Measurements from ENCODE around the gene FCRLB. TPM values are rescaled to one million over a fixed set of nuclear protein-coding genes. Genes with fewer than 3 reads are reported as not detected.
"Not testable (repeated sequence)": the region's sequence is repeated elsewhere in the genome, so short reads cannot be mapped to it uniquely, and the experiment has no call there.

The FCRLB gene
- total and polyA plus RNA-seq, 2 donors (not counting 3 experiments of a cell fraction or from before 2014, with no cell fraction given), result 0.62 TPM

- H3K4me2 ChIP-seq (ENCODE audit: insufficient read depth, low read length); H3K4me1 ChIP-seq (ENCODE audit: control insufficient read depth, extremely low read depth, insufficient read depth, low read length); dilution Hi-C loops (cut with MboI; ENCODE audit: extremely low pct_ligation_motif_present, low sequenced_read_pairs); POLR2A ChIA-PET; H3K27ac ChIP-seq (ENCODE audit: insufficient read depth, low read depth, low read length); BruUV-seq (replicated peaks); H2AFZ ChIP-seq (ENCODE audit: low read depth, low read length); CTCF ChIA-PET; H4K20me1 ChIP-seq (replicated peaks; ENCODE audit: control insufficient read depth, extremely low read depth, insufficient read depth, low read length); H3K9me1 ChIP-seq (replicated peaks; ENCODE audit: control insufficient read depth, extremely low read depth, insufficient read depth, low read length); FAIRE-seq; DNase-seq (ENCODE audit: low read depth, low spot score); intact Hi-C loops (cut with micrococcal nuclease); H3K36me3 ChIP-seq (ENCODE audit: control insufficient read depth in 2 of 2, extremely low read depth in 1 of 2, insufficient read depth in 2 of 2, low read length in 2 of 2); H3K27me3 ChIP-seq (ENCODE audit: control insufficient read depth in 2 of 2, insufficient read depth in 2 of 2, low read length in 2 of 2); H3K79me2 ChIP-seq (ENCODE audit: control insufficient read depth, insufficient read depth, low read length); H3K9ac ChIP-seq (replicated peaks; ENCODE audit: extremely low read depth, insufficient read depth, low read length); H3K4me3 ChIP-seq (replicated peaks in 1 of 3; ENCODE audit: insufficient read depth in 1 of 3, low read depth in 1 of 3, low read length in 3 of 3); H3K9me3 ChIP-seq (replicated peaks; ENCODE audit: control insufficient read depth, insufficient read depth, low read length): not testable (repeated sequence)
Measured at GRCh38 chr1:161674908-161675307, 46.4 kb upstream of the FCRLB start.

- H3K9me3 ChIP-seq (replicated peaks; ENCODE audit: control insufficient read depth, insufficient read depth, low read length), result no peaks in the 10 kb centered on the region
- TF ChIP-seq EZH2 (IDR thresholded peaks at IDR 0.05; ENCODE audit: borderline replicate concordance, low read depth, low read length, severe bottlenecking) (no peak), MAX (IDR thresholded peaks at IDR 0.05; ENCODE audit: insufficient read depth, insufficient read length) (no peak)
- H3K4me3 ChIP-seq (replicated peaks in 1 of 3; ENCODE audit: insufficient read depth in 1 of 3, low read depth in 1 of 3, low read length in 3 of 3), result no peak overlapping the region
- no peak overlapping the region for H3K27ac ChIP-seq (ENCODE audit: insufficient read depth, low read depth, low read length)
- no peaks in the 10 kb centered on the region for H3K36me3 ChIP-seq (ENCODE audit: control insufficient read depth in 2 of 2, extremely low read depth in 1 of 2, insufficient read depth in 2 of 2, low read length in 2 of 2)
- H3K4me2 ChIP-seq (ENCODE audit: insufficient read depth, low read length), result no peak overlapping the region
- no peak for DNase-seq (ENCODE audit: low read depth, low spot score)
- no peak overlapping the region for H2AFZ ChIP-seq (ENCODE audit: low read depth, low read length)
- H3K79me2 ChIP-seq (ENCODE audit: control insufficient read depth, insufficient read depth, low read length), result no peaks in the 10 kb centered on the region
- no peak overlapping the region for H3K9ac ChIP-seq (replicated peaks; ENCODE audit: extremely low read depth, insufficient read depth, low read length)
- no peaks in the 10 kb centered on the region for H3K4me1 ChIP-seq (ENCODE audit: control insufficient read depth, extremely low read depth, insufficient read depth, low read length)
- H4K20me1 ChIP-seq (replicated peaks; ENCODE audit: control insufficient read depth, extremely low read depth, insufficient read depth, low read length), result no peaks in the 10 kb centered on the region
- BruUV-seq (replicated peaks), result no TSS peak
- peaks cover 2 to 9% of the 10 kb centered on the region in 2 experiments for H3K27me3 ChIP-seq (ENCODE audit: control insufficient read depth in 2 of 2, insufficient read depth in 2 of 2, low read length in 2 of 2)
- POLR2A ChIA-PET, result no interaction called here
- no peak for FAIRE-seq
- CTCF ChIA-PET, result no interaction called here
- dilution Hi-C loops (cut with MboI; ENCODE audit: extremely low pct_ligation_motif_present, low sequenced_read_pairs), result no loop called here
- intact Hi-C loops (cut with micrococcal nuclease), result no loop called here
- H3K9me1 ChIP-seq (replicated peaks; ENCODE audit: control insufficient read depth, extremely low read depth, insufficient read depth, low read length), result no peaks in the 10 kb centered on the region
Measured at GRCh38 chr1:161676441-161676840, 44.9 kb upstream of the FCRLB start.

All from endothelial cell of umbilical vein (primary cell).